GM21717 (cell line): ENCODE data around the gene DNAH9.

Experiments used
- ATAC-seq: cut with Tn5 transposase; IDR thresholded peaks from one replicate; pipeline ENCODE4 v1.9.1; 2021; ENCODE audit warnings: mild to moderate bottlenecking, moderate library complexity; ENCODE audit not compliant: unreplicated experiment

The DNAH9 gene

GRCh38 chr17:11651089-11651488 is 52.8 kb downstream of the DNAH9 start:
- no peak for ATAC-seq

GRCh38 chr17:11668618-11669017 is 70.3 kb downstream of the DNAH9 start:
- no peak for ATAC-seq

GRCh38 chr17:11671126-11671525 is 72.9 kb downstream of the DNAH9 start:
- ATAC-seq: no peak

- ATAC-seq: no peak
Observed at GRCh38 chr17:11682646-11683045, 84.4 kb downstream of the DNAH9 start.

GRCh38 chr17:11690681-11691080 is 92.4 kb downstream of the DNAH9 start:
- ATAC-seq: no peak

GRCh38 chr17:11692688-11693087 is 94.4 kb downstream of the DNAH9 start:
- ATAC-seq: no peak

GRCh38 chr17:11693284-11693683 is 95.0 kb downstream of the DNAH9 start:
- no peak for ATAC-seq

GRCh38 chr17:11700668-11701067 is 102.4 kb downstream of the DNAH9 start:
- no peak for ATAC-seq

GRCh38 chr17:11701911-11702310 is 103.6 kb downstream of the DNAH9 start:
- ATAC-seq: no peak

- no peak for ATAC-seq
Observed at GRCh38 chr17:11704041-11704440, 105.8 kb downstream of the DNAH9 start.

GRCh38 chr17:11705111-11705510 is 106.8 kb downstream of the DNAH9 start:
- ATAC-seq: no peak

- no peak for ATAC-seq
Observed at GRCh38 chr17:11707586-11707985, 109.3 kb downstream of the DNAH9 start.

GRCh38 chr17:11712456-11712855 is 114.2 kb downstream of the DNAH9 start:
- no peak for ATAC-seq

GRCh38 chr17:11719203-11719602 is 120.9 kb downstream of the DNAH9 start:
- ATAC-seq: no peak

- no peak for ATAC-seq
Observed at GRCh38 chr17:11719856-11720255, 121.6 kb downstream of the DNAH9 start.

- no peak for ATAC-seq
Observed at GRCh38 chr17:11720816-11721215, 122.5 kb downstream of the DNAH9 start.

- no peak for ATAC-seq
Observed at GRCh38 chr17:11730747-11731146, 132.5 kb downstream of the DNAH9 start.

- no peak for ATAC-seq
Observed at GRCh38 chr17:11736613-11737312, 138.5 kb downstream of the DNAH9 start.

- ATAC-seq: no peak
Observed at GRCh38 chr17:11737313-11737679, 139.0 kb downstream of the DNAH9 start.

- ATAC-seq: no peak
Observed at GRCh38 chr17:11738151-11738550, 139.9 kb downstream of the DNAH9 start.

GRCh38 chr17:11739351-11739750 is 141.1 kb downstream of the DNAH9 start:
- no peak for ATAC-seq

GRCh38 chr17:11739848-11740247 is 141.6 kb downstream of the DNAH9 start:
- no peak for ATAC-seq

GRCh38 chr17:11742886-11743285 is 144.6 kb downstream of the DNAH9 start:
- no peak for ATAC-seq
